Right renal cortex interstitium (tissue), 3 donors: ENCODE data around the gene HIBADH. TPM values are rescaled to one million over a fixed set of nuclear protein-coding genes. Genes with fewer than 3 reads are reported as not detected.

Source experiments
- DNase-seq, 3 donors: peaks; one replicate each; pipeline ENCODE4 v3.0.0-alpha.2; 2013; ENCODE audit warnings: low read depth in 3 of 3, low spot score in 2 of 3
- polyA plus RNA-seq, 3 donors: library from polyadenylated mRNA; unstranded; fragments of 120-200 nt; gene quantifications; one replicate each; pipeline ENCODE4 v1.2.1, GENCODE V29; 2013; ENCODE audit not compliant: insufficient read length in 3 of 3

The HIBADH gene
- polyA plus RNA-seq, 3 donors: 103 to 108 (median 103) TPM

- DNase-seq: no peak
These were observed 107.0 kb downstream of the HIBADH start for GRCh38 chr7:27555670-27556069.

- no peak for DNase-seq
These were observed 107.9 kb downstream of the HIBADH start for GRCh38 chr7:27554826-27555225.

- DNase-seq: no peak
These were observed 109.4 kb downstream of the HIBADH start for GRCh38 chr7:27553273-27553672.

- no peak for DNase-seq
These were observed 110.8 kb downstream of the HIBADH start for GRCh38 chr7:27551803-27552400.

GRCh38 chr7:27549606-27550005, 113.1 kb downstream of the HIBADH start:
- DNase-seq: no peak

- no peak for DNase-seq
These were observed 114.4 kb downstream of the HIBADH start for GRCh38 chr7:27548304-27548703.

- no peak for DNase-seq
These were observed 115.3 kb downstream of the HIBADH start for GRCh38 chr7:27547401-27547800.

GRCh38 chr7:27546610-27547009, 116.1 kb downstream of the HIBADH start:
- DNase-seq: no peak

GRCh38 chr7:27535795-27536194, 126.9 kb downstream of the HIBADH start:
- no peak for DNase-seq

- no peak for DNase-seq
These were observed 129.0 kb downstream of the HIBADH start for GRCh38 chr7:27533652-27534081.

GRCh38 chr7:27532314-27532713, 130.4 kb downstream of the HIBADH start:
- no peak for DNase-seq

- no peak for DNase-seq
These were observed 135.4 kb downstream of the HIBADH start for GRCh38 chr7:27527348-27527714.

GRCh38 chr7:27526611-27527347, 135.9 kb downstream of the HIBADH start:
- DNase-seq: no peak

- no peak for DNase-seq
These were observed 136.6 kb downstream of the HIBADH start for GRCh38 chr7:27526131-27526530.

GRCh38 chr7:27523321-27523720, 139.4 kb downstream of the HIBADH start:
- no peak for DNase-seq

GRCh38 chr7:27522566-27522965, 140.1 kb downstream of the HIBADH start:
- DNase-seq: no peak

- DNase-seq: peak in 1 of 3 donors; percentile 37
These were observed 141.6 kb downstream of the HIBADH start for GRCh38 chr7:27520815-27521790.

- DNase-seq: no peak
These were observed 142.8 kb downstream of the HIBADH start for GRCh38 chr7:27519793-27520469.

GRCh38 chr7:27518561-27519350, 143.9 kb downstream of the HIBADH start:
- no peak for DNase-seq

GRCh38 chr7:27516421-27516820, 146.3 kb downstream of the HIBADH start:
- no peak for DNase-seq
